NCI-H128 (cell line): ENCODE data around the gene DAG1.

ENCODE experiments used
- DNase-seq: peaks from one replicate; lab custom pipeline; 2025; ENCODE audit not compliant: unreplicated experiment; lab: John Stamatoyannopoulos, UW

The DAG1 gene

DNA sequence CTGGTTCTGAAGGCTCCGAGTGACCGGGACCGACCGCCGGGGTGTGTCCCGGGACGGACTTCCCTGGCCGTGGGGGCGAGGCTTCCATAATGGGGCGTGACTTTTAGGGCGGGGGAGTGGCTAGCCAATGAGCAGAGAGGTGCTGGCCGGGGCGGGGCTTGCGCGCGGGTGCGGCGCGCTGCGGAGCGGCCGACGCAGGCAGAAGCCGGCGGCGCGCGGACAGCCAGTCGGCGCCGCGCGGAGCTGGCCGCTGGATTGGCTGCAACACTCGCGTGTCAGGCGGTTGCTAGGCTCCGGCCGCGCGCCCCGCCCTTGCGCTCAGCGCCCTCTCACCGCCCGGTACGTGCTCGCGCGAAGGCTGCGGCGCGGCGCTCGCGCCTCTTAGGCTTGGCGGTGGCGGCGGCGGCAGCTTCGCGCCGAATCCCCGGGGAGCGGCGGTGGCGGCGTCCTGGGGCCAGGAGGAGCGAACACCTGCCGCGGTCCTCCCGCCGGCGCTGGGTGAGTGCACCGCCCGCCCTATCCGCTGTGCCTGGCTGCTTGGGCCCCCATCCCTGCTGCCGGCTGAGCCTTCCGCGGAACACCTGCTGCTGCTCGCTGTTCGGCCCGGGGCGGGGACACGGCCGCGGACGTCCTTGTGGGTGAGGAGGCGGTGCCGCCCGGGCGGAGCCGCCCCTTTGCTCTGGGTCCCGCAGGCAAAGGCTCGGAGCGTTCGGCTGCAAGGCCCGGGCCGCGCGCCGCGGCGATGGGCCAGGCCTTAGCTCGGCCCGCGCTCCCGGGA is at the start of gene DAG1:
Gene DAG1 (plus strand): TSS at position 332 of the 778 bp plus-strand sequence. CDS start 40,268 bp downstream, outside the sequence.
- DNase-seq, result peak; percentile 83

DNA sequence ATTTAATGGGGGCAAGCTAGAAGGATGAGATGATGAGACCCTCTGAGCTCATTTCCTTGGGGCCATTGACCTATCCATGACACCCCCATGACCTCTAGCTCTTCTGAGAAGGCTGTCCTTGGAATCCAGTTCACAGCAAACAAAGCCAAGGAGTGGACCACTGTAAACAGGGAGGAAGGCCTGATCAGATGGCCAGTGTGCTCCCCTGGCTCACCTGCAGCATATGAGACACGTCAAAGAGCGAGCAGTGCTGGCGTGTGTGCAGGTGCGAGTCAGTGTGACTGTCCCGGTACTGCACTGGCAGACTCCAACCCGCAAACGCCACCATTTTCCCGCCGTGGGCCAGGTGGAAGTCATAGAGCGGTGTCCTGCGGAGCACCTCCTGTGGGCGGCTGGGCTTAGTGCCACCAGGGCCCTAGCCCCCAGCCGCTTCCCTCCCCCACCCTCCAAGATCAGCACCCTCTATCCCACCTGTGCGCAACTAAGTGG is 48.1 kb upstream of the DAG1 start:
- no peak for DNase-seq

DNA sequence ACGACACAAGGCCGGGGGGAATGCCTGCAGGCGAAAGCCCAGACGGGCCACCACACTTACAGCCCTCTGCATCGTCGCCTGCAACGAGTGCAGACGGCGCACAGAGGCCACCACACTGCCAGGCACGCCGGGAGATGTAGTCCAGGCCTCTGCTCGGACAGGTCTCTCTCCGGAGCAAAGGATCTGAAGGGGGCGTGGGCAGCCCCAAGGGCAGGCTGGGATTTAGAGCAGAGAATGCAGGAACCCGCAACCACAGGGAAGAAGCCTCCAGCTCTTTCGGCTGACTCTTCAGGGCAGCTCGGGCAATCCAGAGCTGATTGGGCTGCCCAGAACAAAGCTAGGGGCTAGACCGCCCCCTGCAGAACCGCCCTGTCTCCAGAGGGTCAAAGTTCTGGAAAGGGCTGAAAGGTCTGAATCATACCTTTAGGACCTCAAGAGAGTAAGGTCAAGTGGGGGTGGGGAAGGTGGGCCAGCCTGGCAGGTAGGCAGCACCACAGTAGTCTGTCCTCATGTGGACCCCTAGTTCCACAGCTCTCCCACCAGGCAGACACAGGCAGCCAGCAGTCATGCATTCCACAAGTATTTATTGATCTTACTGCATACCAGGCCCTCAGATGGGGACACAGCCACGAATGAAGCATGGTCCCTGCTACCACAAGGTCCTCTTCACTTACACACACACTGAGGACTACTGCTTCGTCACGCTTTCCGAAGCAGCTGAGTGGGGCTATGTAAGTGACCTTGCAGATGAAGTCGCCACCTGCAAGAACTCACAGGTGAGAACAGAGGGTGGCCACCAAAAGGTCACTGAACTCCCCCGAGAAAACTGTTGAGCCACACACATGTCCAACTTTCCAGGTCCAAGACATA is 47.5 kb upstream of the DAG1 start, which contains the start of gene AMT:
Gene AMT (minus strand): TSS at position 95 of the 870 bp plus-strand sequence. CDS start 23 bp downstream, at position 72.
- DNase-seq, result no peak

DNA sequence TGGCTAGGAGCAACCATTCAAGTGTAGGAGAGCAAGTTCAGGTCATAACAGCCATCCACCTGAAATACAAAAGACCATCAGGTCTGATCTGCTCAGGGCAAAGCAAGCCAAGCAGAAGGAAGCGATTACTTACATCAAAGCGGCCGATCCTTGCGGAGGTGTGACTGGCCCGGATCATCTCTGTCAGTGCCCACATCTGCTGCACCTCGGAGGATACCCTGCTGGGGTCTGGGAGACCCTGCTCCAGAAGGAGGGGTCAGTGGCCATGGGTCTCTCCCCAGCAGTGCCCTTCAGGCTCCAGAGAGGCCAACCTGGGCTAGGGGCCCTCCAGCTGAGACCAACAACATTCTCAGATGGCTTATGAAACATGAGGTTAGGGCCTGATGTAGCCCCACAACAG is 45.3 kb upstream of the DAG1 start:
- DNase-seq, result no peak

DNA sequence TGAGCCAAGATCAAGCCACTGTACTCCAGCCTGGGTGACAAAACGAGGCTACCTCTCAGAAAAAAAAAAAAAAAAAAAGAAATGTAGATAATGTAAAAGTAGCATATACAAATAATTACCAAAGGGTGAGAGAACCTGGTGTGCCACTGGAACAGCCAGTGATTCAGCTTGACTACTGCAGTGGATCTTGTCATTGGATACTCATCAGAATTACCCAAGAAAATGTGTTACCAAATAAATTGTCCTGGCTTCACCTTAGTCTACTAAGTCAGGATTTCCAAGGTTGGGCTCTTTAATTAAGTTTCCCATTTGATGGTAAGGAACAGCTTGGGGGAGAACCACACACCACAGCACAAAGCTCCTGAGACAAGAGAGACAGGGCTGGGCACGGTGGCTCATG is 42.5 kb upstream of the DAG1 start:
- no peak for DNase-seq

DNA sequence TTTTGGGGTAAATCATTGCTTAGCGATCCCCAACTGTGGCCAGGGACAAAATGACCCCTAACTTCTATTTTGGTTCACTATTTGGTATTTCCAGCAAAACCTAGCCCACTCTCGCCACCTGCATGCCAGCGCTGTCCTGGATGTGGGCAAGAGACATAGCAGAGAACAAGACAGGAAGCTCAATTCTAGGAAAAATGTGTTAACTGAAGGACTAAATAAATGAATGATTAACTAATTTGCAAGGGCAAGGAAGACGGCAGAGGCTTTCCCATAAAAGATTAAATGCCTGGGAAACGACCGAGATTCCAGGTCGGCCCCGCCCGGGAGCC is 41.4 kb upstream of the DAG1 start:
- no peak for DNase-seq

DNA sequence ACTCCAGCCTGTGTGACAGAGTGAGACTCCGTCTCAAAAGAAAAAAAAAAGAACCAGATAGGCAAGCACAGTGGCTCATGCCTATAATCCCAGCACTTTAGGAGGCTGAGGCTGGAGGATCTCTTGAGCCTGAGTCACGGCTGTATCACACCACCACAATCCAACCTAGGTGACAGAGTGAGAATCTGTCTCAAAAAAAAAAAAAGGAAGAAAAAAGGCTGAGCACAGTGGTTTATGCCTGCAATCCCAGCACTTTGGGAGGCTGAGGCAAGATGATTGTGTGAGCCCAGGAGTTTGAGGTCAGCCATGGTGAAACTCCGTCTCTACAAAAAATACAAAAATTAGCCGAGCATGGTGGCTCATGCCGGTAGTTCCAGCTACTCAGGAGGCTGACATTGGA is 35.3 kb upstream of the DAG1 start:
- no peak for DNase-seq

DNA sequence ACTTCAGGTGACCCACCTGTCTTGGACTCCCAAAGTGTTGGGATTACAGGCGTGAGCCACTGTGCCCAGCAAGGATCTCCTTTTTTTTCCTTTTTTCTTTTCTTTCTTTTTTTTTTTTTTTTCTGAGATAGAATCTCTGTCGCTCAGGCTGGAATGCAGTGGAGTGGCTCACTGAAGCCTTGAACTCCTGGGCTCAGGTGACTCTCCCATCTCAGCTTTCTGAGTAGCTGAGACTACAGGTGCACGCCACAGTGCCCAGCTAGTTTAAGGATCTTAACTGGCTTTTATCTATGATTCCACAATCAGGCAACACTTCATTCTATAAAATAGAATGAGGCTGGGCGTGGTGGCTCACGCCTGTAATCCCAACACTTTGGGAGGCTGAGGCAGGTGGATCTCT is 24.7 kb upstream of the DAG1 start:
- DNase-seq, result no peak

DNA sequence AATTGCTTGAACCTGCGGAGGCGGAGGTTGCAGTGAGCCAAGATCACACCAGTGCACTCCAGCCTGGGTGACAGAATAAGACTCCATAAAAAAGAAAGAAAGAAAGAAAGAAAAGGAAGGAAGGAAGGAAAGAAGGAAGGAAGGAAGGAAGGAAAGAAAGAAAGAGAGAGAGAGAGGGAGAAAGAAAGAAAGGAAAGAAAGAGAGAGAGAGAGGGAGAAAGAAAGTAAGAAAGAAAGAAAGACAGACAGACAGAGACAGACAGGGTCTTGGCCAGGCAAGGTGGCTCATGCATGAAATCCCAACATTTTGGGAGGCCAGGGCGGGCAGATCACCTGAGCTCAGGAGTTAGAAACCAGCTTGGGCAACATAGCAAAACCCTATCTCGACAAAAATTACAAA is 16.4 kb upstream of the DAG1 start:
- no peak for DNase-seq

DNA sequence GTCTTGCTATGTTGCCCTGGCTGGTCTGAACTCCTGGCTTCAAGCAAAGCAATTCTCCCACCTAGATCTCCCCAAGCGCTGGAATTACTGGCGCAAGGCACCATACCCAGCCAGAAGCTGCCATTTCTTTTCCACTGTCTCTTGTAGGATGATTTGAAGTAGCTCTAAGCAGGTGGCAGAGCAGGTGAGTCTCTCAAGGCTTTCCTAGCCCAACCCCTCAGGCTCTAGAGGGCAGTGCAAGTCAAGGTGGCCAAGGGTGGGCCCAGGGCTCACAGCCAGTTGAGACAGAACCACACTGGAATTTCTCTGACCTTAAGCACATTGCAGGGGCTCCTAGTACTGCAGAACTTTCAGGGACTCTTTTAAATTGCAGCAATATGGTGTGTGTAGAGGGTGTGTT is 15.6 kb upstream of the DAG1 start:
- DNase-seq, result no peak

DNA sequence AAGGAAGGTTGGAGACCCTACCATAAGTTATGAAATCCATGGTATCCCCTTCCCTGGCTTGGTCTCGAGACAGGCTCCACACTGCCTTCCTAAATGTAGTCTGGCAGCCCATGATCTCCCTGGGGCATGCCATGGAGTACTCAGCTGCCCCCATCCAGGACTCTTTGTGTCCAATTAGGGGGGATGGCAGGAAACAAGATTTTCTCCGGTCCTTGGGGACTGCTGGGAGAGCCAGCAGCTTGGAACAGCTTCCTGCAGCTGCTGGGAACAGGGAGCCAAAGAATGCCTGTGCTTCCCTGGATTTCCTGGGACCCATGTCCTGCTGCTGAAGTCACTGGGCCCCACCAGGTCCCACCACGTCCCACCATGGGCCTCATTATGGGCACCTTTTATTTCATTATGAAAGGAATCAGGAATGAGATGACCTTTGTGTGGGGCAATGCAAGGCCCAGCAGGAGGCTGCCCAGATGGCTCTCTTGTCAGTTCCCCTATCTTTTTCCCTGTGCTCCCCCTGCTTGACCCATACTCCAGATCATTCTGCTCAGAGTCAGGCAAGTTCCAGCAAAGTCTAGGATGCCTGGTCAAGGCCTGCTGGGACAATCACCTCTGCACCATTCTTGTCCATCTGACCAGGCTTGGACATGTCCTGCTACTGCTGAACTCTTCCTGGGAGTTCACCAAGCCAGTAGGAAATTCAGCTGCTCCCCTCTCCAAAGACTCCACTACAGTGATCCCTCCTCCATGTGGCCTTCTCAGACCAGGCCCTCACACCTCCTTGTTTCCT is 15.0 kb upstream of the DAG1 start:
- no peak for DNase-seq

DNA sequence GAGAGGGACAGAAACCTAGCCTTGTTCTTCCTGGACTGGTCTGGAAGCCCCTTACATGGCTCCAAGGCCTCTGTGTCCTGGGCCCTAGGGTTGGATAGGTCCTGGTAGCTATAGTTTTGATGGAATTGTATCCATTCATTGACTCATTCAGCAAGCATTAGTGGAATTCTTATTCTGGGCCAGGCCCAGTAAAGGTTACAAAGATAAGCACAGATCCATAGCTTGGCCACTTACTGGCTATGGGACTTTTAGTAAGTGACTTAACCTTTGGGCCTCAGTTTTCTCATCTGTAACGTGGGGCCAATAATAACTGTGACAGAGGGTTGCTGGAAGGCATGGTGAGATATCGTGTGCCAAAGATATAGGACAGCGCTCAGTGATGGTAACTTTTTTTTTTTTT is 13.6 kb upstream of the DAG1 start:
- DNase-seq, result no peak

DNA sequence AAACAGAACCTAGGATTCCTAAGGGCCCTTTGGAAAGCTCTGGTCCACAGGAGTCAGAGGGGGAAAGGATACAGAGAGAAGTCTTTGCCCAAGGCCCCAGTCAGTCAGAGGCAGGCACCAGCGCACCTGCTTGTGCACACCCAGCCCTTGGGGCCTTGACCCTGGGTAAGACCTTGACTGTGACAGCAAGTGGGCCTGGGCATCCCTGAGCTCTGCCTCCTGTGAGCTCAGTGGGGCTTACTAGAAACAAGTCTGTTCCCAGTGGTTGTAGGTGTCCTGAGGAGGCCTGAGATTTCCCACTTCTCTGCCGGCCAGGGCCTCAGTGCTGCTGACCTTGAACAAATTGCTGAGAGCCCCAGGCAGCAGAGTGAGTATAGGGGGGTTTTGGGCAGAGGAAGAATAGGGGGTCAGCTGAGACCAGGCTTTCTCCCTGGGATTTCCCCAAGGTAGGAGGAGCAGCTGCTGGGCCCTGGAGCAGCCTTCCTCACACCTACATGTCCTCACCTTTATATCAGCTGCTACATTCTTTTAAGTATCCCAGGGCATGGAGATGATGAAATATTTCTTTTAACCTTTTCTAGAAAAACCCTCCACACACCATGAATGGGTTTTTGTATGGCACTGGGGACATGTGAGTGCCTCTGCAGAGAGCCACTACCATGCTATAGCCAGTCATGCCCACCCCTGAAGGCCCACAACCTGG is 9.7 kb upstream of the DAG1 start:
- no peak for DNase-seq

DNA sequence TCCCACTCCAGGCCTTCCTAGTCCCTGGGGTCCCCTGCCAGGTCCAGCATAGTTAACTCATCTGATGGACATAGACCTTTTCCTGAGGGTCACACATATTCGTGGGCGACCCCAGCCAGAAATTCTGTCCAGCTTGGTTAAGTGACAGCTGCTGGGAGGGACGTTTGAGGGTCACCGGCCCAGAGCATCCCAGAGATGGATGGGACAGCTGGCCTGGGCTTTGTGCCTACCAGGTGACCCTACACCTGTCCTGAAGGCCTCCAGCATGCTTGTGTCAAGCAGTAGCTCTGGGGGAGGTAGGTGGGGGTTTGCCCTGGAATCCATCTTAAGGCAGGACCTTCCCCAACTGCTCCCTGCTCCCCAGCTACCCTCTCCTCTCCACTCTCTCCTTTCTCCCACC is 9.1 kb upstream of the DAG1 start:
- DNase-seq, result no peak

DNA sequence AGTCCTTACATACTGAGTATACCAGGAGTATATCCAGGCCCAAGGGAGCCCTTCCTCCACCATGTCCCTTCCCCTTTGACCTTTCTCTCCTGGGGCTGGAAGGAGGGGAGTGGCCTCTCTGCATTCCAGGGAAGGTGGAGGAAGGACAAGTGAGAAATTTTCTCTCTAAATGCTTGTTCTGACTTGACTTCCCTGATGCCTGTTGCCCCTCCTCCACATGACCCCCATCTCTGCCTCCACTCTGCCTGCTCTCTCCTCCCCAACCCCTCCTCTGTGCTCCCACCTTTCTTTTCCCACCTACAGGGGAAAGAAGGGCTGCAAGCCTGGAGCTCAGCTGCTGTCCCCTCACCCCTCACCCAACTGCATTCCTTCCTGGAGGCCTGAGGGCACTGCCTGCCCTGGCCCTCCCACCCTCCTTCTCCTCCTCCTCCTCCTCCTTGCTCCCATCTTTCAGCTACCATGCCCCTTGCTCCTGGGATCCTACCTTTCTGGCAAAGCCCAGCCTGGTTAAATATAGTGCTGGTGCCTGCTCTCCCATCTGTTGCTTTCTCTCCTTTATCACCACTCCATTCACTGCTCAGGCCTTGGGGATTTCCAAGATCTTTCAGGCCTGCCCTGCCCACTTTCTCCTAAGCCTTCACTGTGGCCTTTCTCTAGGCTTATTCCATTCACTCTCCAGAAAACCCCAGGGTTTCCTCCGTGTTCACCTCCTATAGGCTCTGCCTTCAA is 8.5 kb upstream of the DAG1 start:
- no peak for DNase-seq

DNA sequence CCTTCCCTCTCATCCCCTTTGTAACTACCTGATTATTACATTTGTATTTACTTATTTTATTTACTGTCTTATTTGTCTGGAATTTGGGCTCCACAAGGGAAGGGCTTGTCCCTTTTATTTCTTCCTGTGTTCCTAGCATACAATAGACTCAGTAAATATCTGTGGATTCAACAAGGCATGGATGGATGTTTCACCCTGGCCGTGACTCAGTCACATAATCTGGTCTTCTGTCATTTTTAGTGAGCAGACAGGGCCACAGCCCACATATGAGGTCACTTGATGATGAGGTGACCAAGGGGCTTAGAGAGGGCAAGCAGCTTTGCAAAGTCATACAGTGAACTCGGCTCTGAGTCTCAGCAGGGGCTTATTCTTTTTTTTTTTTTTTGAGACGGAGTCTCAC is 7.8 kb upstream of the DAG1 start:
- DNase-seq, result no peak

DNA sequence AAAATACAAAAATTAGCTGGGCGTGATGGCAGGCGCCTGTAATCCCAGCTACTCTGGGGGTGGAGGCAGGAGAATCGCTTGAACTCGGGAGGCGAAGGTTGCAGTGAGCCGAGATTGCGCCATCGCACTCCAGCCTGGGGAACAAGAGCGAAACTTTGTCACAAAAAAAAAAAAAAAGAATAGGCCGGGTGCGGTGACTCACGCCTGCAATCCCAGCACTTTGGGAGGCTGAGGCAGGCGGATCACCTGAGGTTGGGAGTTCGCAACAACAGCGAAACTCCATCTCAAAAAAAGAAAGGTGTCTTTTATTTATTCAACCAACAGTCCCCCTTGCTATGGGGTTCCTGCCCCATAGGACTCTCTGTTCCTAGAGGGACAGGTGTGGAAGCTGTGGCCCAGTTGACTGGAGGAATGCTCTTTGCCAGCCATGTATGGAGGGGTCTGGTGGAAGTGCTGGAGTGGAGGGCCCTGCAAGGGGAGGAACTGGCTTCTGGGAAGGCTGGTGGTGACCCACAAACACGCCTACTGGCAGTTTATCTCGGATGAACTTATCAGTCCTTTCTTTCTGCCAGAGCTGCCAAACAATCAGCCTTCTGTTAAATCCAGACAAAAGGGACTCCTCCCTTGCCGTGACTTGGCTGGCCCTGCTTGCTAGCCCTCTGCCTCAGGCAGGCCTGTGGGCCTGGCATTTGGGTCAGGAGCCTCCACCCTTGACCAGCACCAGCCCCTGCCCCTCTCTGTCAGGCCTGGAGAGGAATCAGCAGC is 4.6 kb upstream of the DAG1 start:
- DNase-seq, result no peak

DNA sequence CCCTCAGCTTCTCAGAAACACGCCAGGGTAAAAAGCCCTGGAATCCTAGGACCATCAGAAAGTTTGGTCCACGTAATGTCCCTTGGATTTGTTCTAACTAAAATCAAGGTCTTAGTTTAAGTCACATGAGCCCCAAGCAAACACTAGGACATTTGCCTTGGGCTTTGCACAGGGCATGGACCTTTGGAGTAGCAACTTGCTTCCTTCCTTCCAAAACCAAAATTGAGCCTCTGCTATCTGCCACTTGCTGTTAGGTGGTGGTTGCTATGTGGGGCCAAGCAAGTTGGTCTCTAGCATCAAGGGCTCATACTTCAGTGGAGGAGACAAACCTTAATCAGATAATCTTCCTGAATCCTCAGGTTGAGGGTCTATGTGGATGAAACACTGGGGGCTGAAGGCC is 4.0 kb upstream of the DAG1 start:
- no peak for DNase-seq
